IPS-20b (cell line): ENCODE measurements around the gene SCRT2.
"Not testable (repeated sequence)": the region's sequence is repeated elsewhere in the genome, so short reads cannot be mapped to it uniquely, and the experiment has no call there.

Source experiments
- H3K27ac ChIP-seq: one replicate; pipeline ENCODE4 v1.5.1; 2013; ENCODE audit warnings: low read length
- H3K27me3 ChIP-seq: 2 replicates; pipeline ENCODE4 v1.6.1; 2013; ENCODE audit warnings: mild to moderate bottlenecking, low read length, inconsistent platforms; ENCODE audit not compliant: insufficient read depth
- H3K36me3 ChIP-seq: 2 replicates; pipeline ENCODE4 v1.6.1; 2013; ENCODE audit warnings: low read depth, mild to moderate bottlenecking, inconsistent platforms, low read length, moderate library complexity; ENCODE audit not compliant: insufficient read depth
- H3K4me1 ChIP-seq: 2 replicates; pipeline ENCODE4 v1.6.1; 2013; ENCODE audit warnings: mild to moderate bottlenecking, control low read depth, inconsistent platforms, low read length, moderate library complexity; ENCODE audit not compliant: insufficient read depth
- H3K4me3 ChIP-seq: 2 replicates; pipeline ENCODE4 v1.5.1; 2013; ENCODE audit warnings: mild to moderate bottlenecking, low read length, inconsistent platforms
- H3K9ac ChIP-seq: 2 replicates; pipeline ENCODE4 v1.6.1; 2013; ENCODE audit warnings: low read depth, mild to moderate bottlenecking, inconsistent platforms, low read length, moderate library complexity
- H3K9me3 ChIP-seq: 2 replicates; pipeline ENCODE4 v1.6.1; 2013; ENCODE audit warnings: mild to moderate bottlenecking, low read depth, low read length, inconsistent platforms; ENCODE audit not compliant: insufficient read depth

The SCRT2 gene

GRCh38 chr20:699811-700338 lies 24.3 kb upstream of the SCRT2 start:
- H3K27me3 ChIP-seq = no peaks in the 10 kb centered on the region
- H3K4me1 ChIP-seq = 0 out of 2 replicates have a peak, but pooled peaks cover 3% of the 10 kb centered on the region
- no peaks in the 10 kb centered on the region for H3K36me3 ChIP-seq
- no peak overlapping the region for H3K27ac ChIP-seq
- no peaks in the 10 kb centered on the region for H3K9me3 ChIP-seq
- H3K4me3 ChIP-seq = no peak overlapping the region
- no peak overlapping the region for H3K9ac ChIP-seq

GRCh38 chr20:699342-699741 lies 23.7 kb upstream of the SCRT2 start:
- Histone ChIP-seq H3K4me3 (no peak overlapping the region), H3K27ac (no peak overlapping the region), H3K4me1 (0 out of 2 replicates have a peak, but pooled peaks cover 3% of the 10 kb centered on the region), H3K9me3 (no peaks in the 10 kb centered on the region), H3K36me3 (no peaks in the 10 kb centered on the region), H3K9ac (no peak overlapping the region), H3K27me3 (no peaks in the 10 kb centered on the region)

GRCh38 chr20:698276-698675 lies 22.7 kb upstream of the SCRT2 start:
- Histone ChIP-seq H3K9me3 (no peaks in the 10 kb centered on the region), H3K27me3 (no peaks in the 10 kb centered on the region), H3K36me3 (no peaks in the 10 kb centered on the region), H3K4me3 (no peak overlapping the region), H3K9ac (no peak overlapping the region), H3K27ac (no peak overlapping the region), H3K4me1 (0 out of 2 replicates have a peak, but pooled peaks cover 3% of the 10 kb centered on the region)

GRCh38 chr20:697826-698225 lies 22.2 kb upstream of the SCRT2 start:
- Histone ChIP-seq H3K9me3 (no peaks in the 10 kb centered on the region), H3K9ac (no peak overlapping the region), H3K4me1 (0 out of 2 replicates have a peak, but pooled peaks cover 3% of the 10 kb centered on the region), H3K36me3 (no peaks in the 10 kb centered on the region), H3K27me3 (no peaks in the 10 kb centered on the region), H3K4me3 (no peak overlapping the region), H3K27ac (no peak overlapping the region)

GRCh38 chr20:695165-695866 lies 19.7 kb upstream of the SCRT2 start:
- Histone ChIP-seq H3K9me3 (no peaks in the 10 kb centered on the region), H3K4me1 (0 out of 2 replicates have a peak, but pooled peaks cover 3% of the 10 kb centered on the region), H3K27ac (no peak overlapping the region), H3K36me3 (no peaks in the 10 kb centered on the region), H3K4me3 (no peak overlapping the region), H3K9ac (no peak overlapping the region), H3K27me3 (0 out of 2 replicates have a peak, but pooled peaks cover 6% of the 10 kb centered on the region)

GRCh38 chr20:694496-694895 lies 18.9 kb upstream of the SCRT2 start:
- no peaks in the 10 kb centered on the region for H3K36me3 ChIP-seq
- H3K27me3 ChIP-seq = 0 out of 2 replicates have a peak, but pooled peaks cover 6% of the 10 kb centered on the region
- no peak overlapping the region for H3K27ac ChIP-seq
- no peaks in the 10 kb centered on the region for H3K4me1 ChIP-seq
- H3K4me3 ChIP-seq = no peak overlapping the region
- H3K9me3 ChIP-seq = no peaks in the 10 kb centered on the region
- no peak overlapping the region for H3K9ac ChIP-seq

GRCh38 chr20:693786-694185 lies 18.2 kb upstream of the SCRT2 start:
- not testable (repeated sequence) for H3K4me3 ChIP-seq, H3K9me3 ChIP-seq, H3K4me1 ChIP-seq, H3K9ac ChIP-seq, H3K27me3 ChIP-seq, H3K27ac ChIP-seq, H3K36me3 ChIP-seq

GRCh38 chr20:692044-692443 lies 16.4 kb upstream of the SCRT2 start:
- Histone ChIP-seq H3K27ac (no peak overlapping the region), H3K36me3 (no peaks in the 10 kb centered on the region), H3K9me3 (no peaks in the 10 kb centered on the region), H3K4me1 (no peaks in the 10 kb centered on the region; the same call in 1 of the 2 replicates), H3K4me3 (no peak overlapping the region), H3K27me3 (peaks cover 6% of the 10 kb centered on the region; the same call in 1 of the 2 replicates), H3K9ac (no peak overlapping the region)

GRCh38 chr20:689947-690346 lies 14.3 kb upstream of the SCRT2 start:
- H3K36me3 ChIP-seq = no peaks in the 10 kb centered on the region
- no peaks in the 10 kb centered on the region; the same call in 1 of the 2 replicates for H3K4me1 ChIP-seq
- no peak overlapping the region for H3K9ac ChIP-seq
- no peaks in the 10 kb centered on the region for H3K9me3 ChIP-seq
- peaks cover 6% of the 10 kb centered on the region; the same call in 1 of the 2 replicates for H3K27me3 ChIP-seq
- H3K4me3 ChIP-seq = no peak overlapping the region
- no peak overlapping the region for H3K27ac ChIP-seq

GRCh38 chr20:689348-689747 lies 13.7 kb upstream of the SCRT2 start:
- Histone ChIP-seq H3K27me3 (peaks cover 6% of the 10 kb centered on the region; the same call in 1 of the 2 replicates), H3K9ac (no peak overlapping the region), H3K4me3 (no peak overlapping the region), H3K27ac (no peak overlapping the region), H3K4me1 (no peaks in the 10 kb centered on the region; the same call in 1 of the 2 replicates), H3K36me3 (no peaks in the 10 kb centered on the region), H3K9me3 (no peaks in the 10 kb centered on the region)

GRCh38 chr20:688809-689212 lies 13.2 kb upstream of the SCRT2 start:
- no peak overlapping the region for H3K27ac ChIP-seq
- H3K27me3 ChIP-seq = peaks cover 6% of the 10 kb centered on the region; the same call in 1 of the 2 replicates
- no peaks in the 10 kb centered on the region for H3K9me3 ChIP-seq
- no peaks in the 10 kb centered on the region for H3K36me3 ChIP-seq
- H3K4me1 ChIP-seq = no peaks in the 10 kb centered on the region; the same call in 1 of the 2 replicates
- no peak overlapping the region for H3K4me3 ChIP-seq
- no peak overlapping the region for H3K9ac ChIP-seq
